Femur (tissue), 1 donor: ENCODE data around the gene BCL11A.
A peak's percentile ranks its signal among the peaks of the same experiment; 100 is the strongest.

ENCODE experiments used
- DNase-seq: peaks from one replicate; pipeline ENCODE4 v3.0.0-alpha.2; 2017

Gene BCL11A

GRCh38 chr2:60558536-60558935 is 5.1 kb upstream of the BCL11A start:
- no peak for DNase-seq

- DNase-seq = no peak
Measured at GRCh38 chr2:60557486-60557864, 4.0 kb upstream of the BCL11A start.

- DNase-seq = no peak
Measured at GRCh38 chr2:60556576-60557485, 3.4 kb upstream of the BCL11A start.

- no peak for DNase-seq
Measured at GRCh38 chr2:60556175-60556574, 2.7 kb upstream of the BCL11A start.

GRCh38 chr2:60555783-60556139 is 2.3 kb upstream of the BCL11A start:
- no peak for DNase-seq

- peak; percentile 82 for DNase-seq
Measured at GRCh38 chr2:60555066-60555782, 1.8 kb upstream of the BCL11A start.

- no peak for DNase-seq
Measured at GRCh38 chr2:60554646-60555065, 1.2 kb upstream of the BCL11A start.

GRCh38 chr2:60554074-60554645 is 706 bp upstream of the BCL11A start:
- DNase-seq = peak; percentile 64

- no peak for DNase-seq
Measured at GRCh38 chr2:60552851-60553494, 481 bp downstream of the BCL11A start.

GRCh38 chr2:60552078-60552850 is 1.2 kb downstream of the BCL11A start:
- DNase-seq = no peak

- DNase-seq = peak; percentile 68
Measured at GRCh38 chr2:60551240-60552077, 2.0 kb downstream of the BCL11A start.

- DNase-seq = no peak
Measured at GRCh38 chr2:60550984-60551239, 2.5 kb downstream of the BCL11A start.

- DNase-seq = peak; percentile 92
Measured at GRCh38 chr2:60550178-60550983, 3.1 kb downstream of the BCL11A start.

GRCh38 chr2:60549928-60550177 is 3.6 kb downstream of the BCL11A start:
- DNase-seq = no peak

- peak; percentile 57 for DNase-seq
Measured at GRCh38 chr2:60549238-60549927, 4.1 kb downstream of the BCL11A start.

- DNase-seq = no peak
Measured at GRCh38 chr2:60548845-60549237, 4.6 kb downstream of the BCL11A start.

GRCh38 chr2:60548311-60548710 is 5.1 kb downstream of the BCL11A start:
- DNase-seq = no peak

- DNase-seq = no peak
Measured at GRCh38 chr2:60547841-60548240, 5.6 kb downstream of the BCL11A start.

GRCh38 chr2:60546756-60547420 is 6.6 kb downstream of the BCL11A start:
- no peak for DNase-seq

- DNase-seq = no peak
Measured at GRCh38 chr2:60544954-60545560, 8.4 kb downstream of the BCL11A start.
